ENCODE results near the gene MYCL.
"Not testable (repeated sequence)": the region's sequence is repeated elsewhere in the genome, so short reads cannot be mapped to it uniquely, and the experiment has no call there.

Gene MYCL

GRCh38 chr1:39872698-39873097 lies 29.0 kb downstream of the MYCL start:
- no peak for ATAC-seq
- no peak for TF ChIP-seq ZFP3 (CRISPR knock-in tag; IDR thresholded peaks at IDR 0.05)
- no peak for TF ChIP-seq PATZ1 (CRISPR knock-in tag; IDR thresholded peaks at IDR 0.05; ENCODE audit: borderline replicate concordance)
- TF ChIP-seq ESRRG (CRISPR knock-in tag; IDR thresholded peaks at IDR 0.05), result no peak
- no peak for TF ChIP-seq RARB (CRISPR knock-in tag; IDR thresholded peaks at IDR 0.05)
- TF ChIP-seq TCF4 (CRISPR knock-in tag; IDR thresholded peaks at IDR 0.05; ENCODE audit: borderline replicate concordance), result no peak

- TF ChIP-seq RARB (CRISPR knock-in tag; IDR thresholded peaks at IDR 0.05) (no peak), PPARA (CRISPR knock-in tag; IDR thresholded peaks at IDR 0.05; ENCODE audit: borderline replicate concordance) (no peak), ZNF565 (CRISPR knock-in tag; conservative IDR thresholded peaks at IDR 0.05; ENCODE audit: low read depth) (no peak), CSDC2 (CRISPR knock-in tag; IDR thresholded peaks at IDR 0.05) (no peak), ZNF70 (CRISPR knock-in tag; IDR thresholded peaks at IDR 0.05) (no peak), SNAI2 (CRISPR knock-in tag; IDR thresholded peaks at IDR 0.05) (no peak), TOX (CRISPR knock-in tag; IDR thresholded peaks at IDR 0.05; ENCODE audit: borderline replicate concordance) (no peak), CSRNP3 (CRISPR knock-in tag; IDR thresholded peaks at IDR 0.05) (no peak), OSR1 (CRISPR knock-in tag; IDR thresholded peaks at IDR 0.05) (no peak), ZC3H10 (CRISPR knock-in tag; IDR thresholded peaks at IDR 0.05) (no peak), BACH2 (CRISPR knock-in tag; IDR thresholded peaks at IDR 0.05; ENCODE audit: borderline replicate concordance) (no peak), TCF4 (CRISPR knock-in tag; IDR thresholded peaks at IDR 0.05; ENCODE audit: borderline replicate concordance) (no peak), ZFP3 (CRISPR knock-in tag; IDR thresholded peaks at IDR 0.05) (no peak), ESRRG (CRISPR knock-in tag; IDR thresholded peaks at IDR 0.05) (no peak)
- TF ChIP-seq, protein P1, sequence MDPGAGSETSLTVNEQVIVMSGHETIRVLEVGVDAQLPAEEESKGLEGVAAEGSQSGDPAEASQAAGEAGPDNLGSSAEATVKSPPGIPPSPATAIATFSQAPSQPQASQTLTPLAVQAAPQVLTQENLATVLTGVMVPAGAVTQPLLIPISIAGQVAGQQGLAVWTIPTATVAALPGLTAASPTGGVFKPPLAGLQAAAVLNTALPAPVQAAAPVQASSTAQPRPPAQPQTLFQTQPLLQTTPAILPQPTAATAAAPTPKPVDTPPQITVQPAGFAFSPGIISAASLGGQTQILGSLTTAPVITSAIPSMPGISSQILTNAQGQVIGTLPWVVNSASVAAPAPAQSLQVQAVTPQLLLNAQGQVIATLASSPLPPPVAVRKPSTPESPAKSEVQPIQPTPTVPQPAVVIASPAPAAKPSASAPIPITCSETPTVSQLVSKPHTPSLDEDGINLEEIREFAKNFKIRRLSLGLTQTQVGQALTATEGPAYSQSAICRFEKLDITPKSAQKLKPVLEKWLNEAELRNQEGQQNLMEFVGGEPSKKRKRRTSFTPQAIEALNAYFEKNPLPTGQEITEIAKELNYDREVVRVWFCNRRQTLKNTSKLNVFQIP (CRISPR knock-in tag; IDR thresholded peaks at IDR 0.05; ENCODE audit: borderline replicate concordance, low read depth), result no peak
- ATAC-seq, result no peak
Measured at GRCh38 chr1:39871796-39872195, 29.9 kb downstream of the MYCL start.

- peak; percentile 95 for TF ChIP-seq ZNF8 (CRISPR knock-in tag; IDR thresholded peaks at IDR 0.05)
- not testable (repeated sequence) for ATAC-seq
Measured at GRCh38 chr1:39871043-39871442, 30.7 kb downstream of the MYCL start.

DNA sequence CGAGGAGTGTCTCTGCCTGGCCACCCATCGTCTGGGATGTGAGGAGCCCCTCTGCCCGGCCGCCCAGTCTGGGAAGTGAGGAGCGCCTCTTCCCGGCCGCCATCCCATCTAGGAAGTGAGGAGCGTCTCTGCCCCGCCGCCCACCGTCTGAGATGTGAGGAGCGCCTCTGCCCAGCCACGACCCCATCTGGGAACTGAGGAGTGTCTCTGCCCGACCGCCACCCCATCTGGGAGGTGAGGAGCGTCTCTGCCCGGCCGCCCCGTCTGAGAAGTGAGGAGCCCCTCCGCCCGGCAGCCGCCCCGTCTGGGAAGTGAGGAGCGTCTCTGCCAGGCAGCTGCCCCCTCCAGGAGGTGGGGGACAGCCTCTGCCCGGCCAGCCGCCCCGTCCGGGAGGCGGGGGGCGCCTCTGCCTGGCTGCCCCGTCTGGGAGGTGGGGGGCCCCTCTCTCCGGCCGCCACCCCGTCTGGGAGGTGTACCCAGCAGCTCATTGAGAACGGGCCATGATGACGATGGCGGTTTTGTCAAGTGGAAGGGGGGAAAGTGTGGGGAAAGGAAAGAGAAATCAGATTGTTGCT lies 32.1 kb downstream of the MYCL start:
- ATAC-seq, result not testable (repeated sequence)

GRCh38 chr1:39866767-39867166 lies 35.0 kb downstream of the MYCL start:
- TF ChIP-seq, protein P2, sequence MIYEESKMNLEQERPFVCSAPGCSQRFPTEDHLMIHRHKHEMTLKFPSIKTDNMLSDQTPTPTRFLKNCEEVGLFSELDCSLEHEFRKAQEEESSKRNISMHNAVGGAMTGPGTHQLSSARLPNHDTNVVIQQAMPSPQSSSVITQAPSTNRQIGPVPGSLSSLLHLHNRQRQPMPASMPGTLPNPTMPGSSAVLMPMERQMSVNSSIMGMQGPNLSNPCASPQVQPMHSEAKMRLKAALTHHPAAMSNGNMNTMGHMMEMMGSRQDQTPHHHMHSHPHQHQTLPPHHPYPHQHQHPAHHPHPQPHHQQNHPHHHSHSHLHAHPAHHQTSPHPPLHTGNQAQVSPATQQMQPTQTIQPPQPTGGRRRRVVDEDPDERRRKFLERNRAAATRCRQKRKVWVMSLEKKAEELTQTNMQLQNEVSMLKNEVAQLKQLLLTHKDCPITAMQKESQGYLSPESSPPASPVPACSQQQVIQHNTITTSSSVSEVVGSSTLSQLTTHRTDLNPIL (CRISPR knock-in tag; IDR thresholded peaks at IDR 0.05; ENCODE audit: low read depth), result no peak
- no peak for TF ChIP-seq ZNF70 (CRISPR knock-in tag; IDR thresholded peaks at IDR 0.05)
- TF ChIP-seq ESRRG (CRISPR knock-in tag; IDR thresholded peaks at IDR 0.05), result no peak
- no peak for TF ChIP-seq ZC3H10 (CRISPR knock-in tag; IDR thresholded peaks at IDR 0.05)
- no peak for TF ChIP-seq ZFP30 (CRISPR knock-in tag; IDR thresholded peaks at IDR 0.05)
- no peak for TF ChIP-seq ZFP3 (CRISPR knock-in tag; IDR thresholded peaks at IDR 0.05)
- TF ChIP-seq GLIS3 (CRISPR knock-in tag; IDR thresholded peaks at IDR 0.05), result no peak
- no peak for TF ChIP-seq PPARA (CRISPR knock-in tag; IDR thresholded peaks at IDR 0.05; ENCODE audit: borderline replicate concordance)
- no peak for TF ChIP-seq BACH2 (CRISPR knock-in tag; IDR thresholded peaks at IDR 0.05; ENCODE audit: borderline replicate concordance)
- no peak for TF ChIP-seq ARNTL (CRISPR knock-in tag; IDR thresholded peaks at IDR 0.05; ENCODE audit: borderline replicate concordance, low read depth)
- no peak for TF ChIP-seq TOX (CRISPR knock-in tag; IDR thresholded peaks at IDR 0.05; ENCODE audit: borderline replicate concordance)
- peak; percentile 60 for ATAC-seq

Data from SK-N-SH treated with all-trans-retinoic acid at 6 μM for 48 hours (cell line).